ENCODE measurements around the gene COL20A1.

DNA sequence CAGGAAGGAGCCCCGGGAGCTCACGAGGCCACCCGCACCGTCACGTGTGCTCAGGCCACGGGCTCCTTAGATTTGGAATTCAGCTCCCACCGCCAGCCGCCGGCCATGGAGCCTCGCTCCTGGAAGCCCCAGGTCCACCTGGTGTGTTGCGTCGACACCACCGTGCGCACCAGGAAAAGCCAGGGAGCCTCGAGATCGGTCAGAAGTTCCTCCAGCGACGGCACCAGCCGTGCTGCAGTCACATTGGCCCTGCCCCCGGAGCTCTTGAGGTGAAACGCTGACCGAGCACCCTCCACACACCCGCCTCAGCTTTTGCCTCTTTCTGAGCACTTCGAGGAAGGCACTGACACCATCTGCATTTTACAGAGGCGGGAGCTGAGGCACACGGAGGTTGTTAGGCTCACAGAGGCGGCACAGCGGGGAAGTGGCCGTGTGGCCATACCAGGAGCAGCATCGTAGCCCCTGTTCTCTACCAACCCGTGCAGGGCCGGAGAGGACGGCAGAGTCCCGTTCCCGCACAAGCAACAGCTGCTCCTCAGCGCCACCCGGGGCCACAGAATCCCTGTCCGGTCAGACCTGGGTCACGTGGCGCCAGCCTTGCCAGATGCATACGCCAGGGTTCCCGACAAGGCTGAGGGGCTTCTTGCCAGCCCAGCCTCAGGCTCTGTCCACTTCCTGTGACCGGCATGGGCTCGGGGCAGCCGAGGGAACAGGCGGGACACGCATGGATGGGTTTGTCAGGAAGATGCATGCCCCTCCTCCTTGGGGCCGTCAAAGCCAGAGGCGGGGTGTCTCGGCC lies 46.3 kb upstream of the COL20A1 start:
- TF ChIP-seq, protein P1, sequence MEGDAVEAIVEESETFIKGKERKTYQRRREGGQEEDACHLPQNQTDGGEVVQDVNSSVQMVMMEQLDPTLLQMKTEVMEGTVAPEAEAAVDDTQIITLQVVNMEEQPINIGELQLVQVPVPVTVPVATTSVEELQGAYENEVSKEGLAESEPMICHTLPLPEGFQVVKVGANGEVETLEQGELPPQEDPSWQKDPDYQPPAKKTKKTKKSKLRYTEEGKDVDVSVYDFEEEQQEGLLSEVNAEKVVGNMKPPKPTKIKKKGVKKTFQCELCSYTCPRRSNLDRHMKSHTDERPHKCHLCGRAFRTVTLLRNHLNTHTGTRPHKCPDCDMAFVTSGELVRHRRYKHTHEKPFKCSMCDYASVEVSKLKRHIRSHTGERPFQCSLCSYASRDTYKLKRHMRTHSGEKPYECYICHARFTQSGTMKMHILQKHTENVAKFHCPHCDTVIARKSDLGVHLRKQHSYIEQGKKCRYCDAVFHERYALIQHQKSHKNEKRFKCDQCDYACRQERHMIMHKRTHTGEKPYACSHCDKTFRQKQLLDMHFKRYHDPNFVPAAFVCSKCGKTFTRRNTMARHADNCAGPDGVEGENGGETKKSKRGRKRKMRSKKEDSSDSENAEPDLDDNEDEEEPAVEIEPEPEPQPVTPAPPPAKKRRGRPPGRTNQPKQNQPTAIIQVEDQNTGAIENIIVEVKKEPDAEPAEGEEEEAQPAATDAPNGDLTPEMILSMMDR (IDR thresholded peaks at IDR 0.05; ENCODE audit: insufficient read depth, low read depth, low read length): no peak
- no peak for TF ChIP-seq EZH2 (IDR thresholded peaks at IDR 0.05; ENCODE audit: insufficient read depth, low read length)
